Effector memory CD4-positive, alpha-beta T cell (primary cell): Measurements from ENCODE around the gene SH3BP2.

Experiments
- DNase-seq, 3 donors: peaks; one replicate each; pipeline ENCODE4 v3.0.0-alpha.2; 2020
- H3K27ac ChIP-seq: 2 replicates; pipeline ENCODE4 v1.7.0; 2013; ENCODE audit warnings: mild to moderate bottlenecking, low read length, moderate library complexity; ENCODE audit not compliant: insufficient read depth, poor library complexity, severe bottlenecking
- H3K27me3 ChIP-seq: replicated peaks from 2 replicates; pipeline ENCODE4 v1.7.0; 2013; ENCODE audit warnings: mild to moderate bottlenecking, low read length; ENCODE audit not compliant: insufficient read depth, control insufficient read depth, poor library complexity, severe bottlenecking
- H3K36me3 ChIP-seq: 2 replicates; pipeline ENCODE4 v1.7.0; 2013; ENCODE audit warnings: mild to moderate bottlenecking, low read length, moderate library complexity; ENCODE audit not compliant: control insufficient read depth, insufficient read depth
- H3K4me1 ChIP-seq: 2 replicates; pipeline ENCODE4 v1.7.0; 2013; ENCODE audit warnings: low read length, mild to moderate bottlenecking; ENCODE audit not compliant: control insufficient read depth, insufficient read depth, poor library complexity, severe bottlenecking
- H3K4me3 ChIP-seq: 2 replicates; pipeline ENCODE4 v1.7.0; 2013; ENCODE audit warnings: low read length, low read depth, mild to moderate bottlenecking; ENCODE audit not compliant: insufficient read depth, poor library complexity, severe bottlenecking
- H3K9me3 ChIP-seq: 2 replicates; pipeline ENCODE4 v1.7.0; 2013; ENCODE audit warnings: mild to moderate bottlenecking, low read length, moderate library complexity; ENCODE audit not compliant: control insufficient read depth

The SH3BP2 gene

GRCh38 chr4:2859514-2859913 is 66.6 kb downstream of the SH3BP2 start:
- Histone ChIP-seq H3K4me1 (peaks cover 6% of the 10 kb centered on the region), H3K4me3 (no peak overlapping the region), H3K27me3 (no peaks in the 10 kb centered on the region), H3K9me3 (no peaks in the 10 kb centered on the region), H3K36me3 (peaks cover 4% of the 10 kb centered on the region), H3K27ac (no peak overlapping the region)
- DNase-seq, result no peak

- no peak for DNase-seq
- Histone ChIP-seq H3K9me3 (no peaks in the 10 kb centered on the region), H3K4me1 (peaks cover 6% of the 10 kb centered on the region), H3K27me3 (no peaks in the 10 kb centered on the region), H3K36me3 (no peaks in the 10 kb centered on the region), H3K4me3 (no peak overlapping the region), H3K27ac (no peak overlapping the region)
Measured at GRCh38 chr4:2860391-2861348, 67.8 kb downstream of the SH3BP2 start.

GRCh38 chr4:2861631-2862436 is 68.9 kb downstream of the SH3BP2 start:
- no peak overlapping the region for H3K4me3 ChIP-seq
- DNase-seq, result no peak
- H3K36me3 ChIP-seq, result no peaks in the 10 kb centered on the region
- no peaks in the 10 kb centered on the region for H3K27me3 ChIP-seq
- H3K27ac ChIP-seq, result no peak overlapping the region
- peaks cover 6% of the 10 kb centered on the region for H3K4me1 ChIP-seq
- H3K9me3 ChIP-seq, result no peaks in the 10 kb centered on the region

GRCh38 chr4:2862528-2862927 is 69.6 kb downstream of the SH3BP2 start:
- Histone ChIP-seq H3K27me3 (no peaks in the 10 kb centered on the region), H3K36me3 (no peaks in the 10 kb centered on the region), H3K4me1 (peaks cover 3% of the 10 kb centered on the region), H3K4me3 (no peak overlapping the region), H3K9me3 (no peaks in the 10 kb centered on the region), H3K27ac (no peak overlapping the region)
- DNase-seq, result no peak

- peaks cover 3% of the 10 kb centered on the region for H3K4me1 ChIP-seq
- no peaks in the 10 kb centered on the region for H3K36me3 ChIP-seq
- no peak overlapping the region for H3K27ac ChIP-seq
- no peaks in the 10 kb centered on the region for H3K9me3 ChIP-seq
- H3K4me3 ChIP-seq, result no peak overlapping the region
- no peaks in the 10 kb centered on the region for H3K27me3 ChIP-seq
- no peak for DNase-seq
Measured at GRCh38 chr4:2863649-2864048, 70.8 kb downstream of the SH3BP2 start.

- Histone ChIP-seq H3K36me3 (no peaks in the 10 kb centered on the region), H3K4me1 (peaks cover 3% of the 10 kb centered on the region), H3K9me3 (no peaks in the 10 kb centered on the region), H3K27ac (no peak overlapping the region), H3K4me3 (no peak overlapping the region), H3K27me3 (no peaks in the 10 kb centered on the region)
- DNase-seq, result no peak
Measured at GRCh38 chr4:2865196-2865780, 72.4 kb downstream of the SH3BP2 start.

GRCh38 chr4:2866160-2866861 is 73.4 kb downstream of the SH3BP2 start:
- no peak for DNase-seq
- Histone ChIP-seq H3K4me1 (peaks cover 3% of the 10 kb centered on the region), H3K27ac (no peak overlapping the region), H3K9me3 (no peaks in the 10 kb centered on the region), H3K27me3 (no peaks in the 10 kb centered on the region), H3K4me3 (no peak overlapping the region), H3K36me3 (no peaks in the 10 kb centered on the region)

- H3K9me3 ChIP-seq, result no peaks in the 10 kb centered on the region
- peaks cover 3% of the 10 kb centered on the region for H3K4me1 ChIP-seq
- no peak overlapping the region for H3K4me3 ChIP-seq
- H3K36me3 ChIP-seq, result no peaks in the 10 kb centered on the region
- no peak overlapping the region for H3K27ac ChIP-seq
- no peak for DNase-seq
- no peaks in the 10 kb centered on the region for H3K27me3 ChIP-seq
Measured at GRCh38 chr4:2866891-2867290, 74.0 kb downstream of the SH3BP2 start.

- no peak overlapping the region for H3K27ac ChIP-seq
Measured at GRCh38 chr4:2867758-2868491, 75.0 kb downstream of the SH3BP2 start.

More at GRCh38 chr4:2867758-2868491, 75.0 kb downstream of the SH3BP2 start:
- Histone ChIP-seq H3K4me3 (no peak overlapping the region), H3K36me3 (no peaks in the 10 kb centered on the region), H3K9me3 (no peaks in the 10 kb centered on the region), H3K4me1 (peaks cover 3% of the 10 kb centered on the region), H3K27me3 (no peaks in the 10 kb centered on the region)
- no peak for DNase-seq
